RWPE1 (cell line): ENCODE data around the gene TSPAN17.

ENCODE experiments used
- CTCF ChIA-PET: fragments of 350-600 bp; sonication (Branson Sonifier 250); formaldehyde crosslinking; extraction: SDS; loops from one replicate; lab custom pipeline; 2021; lab: Yijun Ruan, JAX
- POLR2A ChIA-PET: fragments of 400-600 bp; formaldehyde crosslinking; extraction: SDS; loops from one replicate; lab custom pipeline; 2020; ENCODE audit warnings: antibody characterized with exemption; ENCODE audit not compliant: low non-redundant PET; lab: Yijun Ruan, JAX
- DNase-seq: peaks from one replicate; pipeline ENCODE4 v3.0.0; 2012; ENCODE audit warnings: low spot score
- H3K27ac ChIP-seq: fragments of 450-650 bp; 2 replicates; pipeline ENCODE4 v1.5.1; 2017
- CTCF ChIP-seq: fragments of 450-650 bp; conservative IDR thresholded peaks from 2 replicates; pipeline ENCODE4 v1.5.1; 2017; ENCODE audit warnings: low read depth, mild to moderate bottlenecking

Gene TSPAN17

GRCh38 chr5:176700239-176700847 lies 53.1 kb downstream of the TSPAN17 start:
- H3K27ac ChIP-seq, result no peak overlapping the region
- no peak for TF ChIP-seq CTCF
- no peak for DNase-seq
- ChIA-PET CTCF (interaction anchor here (0.7 to 1.7 kb wide), 5 partner anchors 40 to 297 kb away, joined by 3 to 7 read pairs (median 4); no protein-coding TSS in a partner anchor), POLR2A (interaction anchor here (0.6 kb wide), 1 partner anchor 309 kb away, joined by 3 read pairs; no protein-coding TSS in a partner anchor)

- ChIA-PET CTCF (interaction anchor here (1.0 kb wide), 1 partner anchor 12 kb away, joined by 4 read pairs; no protein-coding TSS in a partner anchor), POLR2A (no interaction called here)
- TF ChIP-seq CTCF, result no peak
- no peak overlapping the region for H3K27ac ChIP-seq
- no peak for DNase-seq
Observed at GRCh38 chr5:176702671-176703641, 55.7 kb downstream of the TSPAN17 start.

GRCh38 chr5:176703857-176704256 lies 56.6 kb downstream of the TSPAN17 start:
- CTCF ChIA-PET, result no interaction called here

GRCh38 chr5:176704355-176704754 lies 57.1 kb downstream of the TSPAN17 start:
- TF ChIP-seq CTCF, result no peak
- CTCF ChIA-PET, result no interaction called here
- POLR2A ChIA-PET, result no interaction called here
- no peak for DNase-seq
- H3K27ac ChIP-seq, result no peak overlapping the region

More at GRCh38 chr5:176703857-176704256, 56.6 kb downstream of the TSPAN17 start:
- no peak overlapping the region for H3K27ac ChIP-seq
- no peak for DNase-seq
- POLR2A ChIA-PET, result no interaction called here
- no peak for TF ChIP-seq CTCF

GRCh38 chr5:176704817-176705216 lies 57.5 kb downstream of the TSPAN17 start:
- POLR2A ChIA-PET, result no interaction called here
- CTCF ChIA-PET, result interaction anchor here (0.6 kb wide), 1 partner anchor 133 kb away, joined by 3 read pairs; no protein-coding TSS in a partner anchor
- no peak for DNase-seq
- no peak overlapping the region for H3K27ac ChIP-seq
- no peak for TF ChIP-seq CTCF
